ENCODE results near the gene MLC1.

- TF ChIP-seq, protein P1, sequence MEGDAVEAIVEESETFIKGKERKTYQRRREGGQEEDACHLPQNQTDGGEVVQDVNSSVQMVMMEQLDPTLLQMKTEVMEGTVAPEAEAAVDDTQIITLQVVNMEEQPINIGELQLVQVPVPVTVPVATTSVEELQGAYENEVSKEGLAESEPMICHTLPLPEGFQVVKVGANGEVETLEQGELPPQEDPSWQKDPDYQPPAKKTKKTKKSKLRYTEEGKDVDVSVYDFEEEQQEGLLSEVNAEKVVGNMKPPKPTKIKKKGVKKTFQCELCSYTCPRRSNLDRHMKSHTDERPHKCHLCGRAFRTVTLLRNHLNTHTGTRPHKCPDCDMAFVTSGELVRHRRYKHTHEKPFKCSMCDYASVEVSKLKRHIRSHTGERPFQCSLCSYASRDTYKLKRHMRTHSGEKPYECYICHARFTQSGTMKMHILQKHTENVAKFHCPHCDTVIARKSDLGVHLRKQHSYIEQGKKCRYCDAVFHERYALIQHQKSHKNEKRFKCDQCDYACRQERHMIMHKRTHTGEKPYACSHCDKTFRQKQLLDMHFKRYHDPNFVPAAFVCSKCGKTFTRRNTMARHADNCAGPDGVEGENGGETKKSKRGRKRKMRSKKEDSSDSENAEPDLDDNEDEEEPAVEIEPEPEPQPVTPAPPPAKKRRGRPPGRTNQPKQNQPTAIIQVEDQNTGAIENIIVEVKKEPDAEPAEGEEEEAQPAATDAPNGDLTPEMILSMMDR (IDR thresholded peaks at IDR 0.05) = no peak
- no peak for TF ChIP-seq POLR2A (IDR thresholded peaks at IDR 0.05)
These were observed 3.6 kb downstream of the MLC1 start for GRCh38 chr22:50081426-50082196.
